Neural crest cell (in vitro differentiated cells): ENCODE results near the gene PRDM16. TPM values are rescaled to one million over a fixed set of nuclear protein-coding genes. Genes with fewer than 3 reads are reported as not detected.

Experiments used
- DNase-seq: peaks from one replicate; pipeline ENCODE4 v3.0.0; 2021; ENCODE audit warnings: low read depth, mixed read lengths, low spot score
- H3K27ac Mint-ChIP-seq: one replicate; pipeline ENCODE4 v1.8.0; 2021; ENCODE audit warnings: mild to moderate bottlenecking, mixed read lengths; ENCODE audit not compliant: unreplicated experiment
- H3K27me3 Mint-ChIP-seq: 2 replicates; pipeline ENCODE4 v1.8.0; 2021; ENCODE audit warnings: low read depth, mild to moderate bottlenecking, mixed read lengths
- H3K36me3 Mint-ChIP-seq: 2 replicates; pipeline ENCODE4 v1.8.0; 2021; ENCODE audit warnings: low read depth, mild to moderate bottlenecking, mixed read lengths
- H3K4me1 Mint-ChIP-seq: 2 replicates; pipeline ENCODE4 v1.8.0; 2021; ENCODE audit warnings: mixed read lengths
- H3K4me3 Mint-ChIP-seq: one replicate; pipeline ENCODE4 v1.8.0; 2021; ENCODE audit warnings: mild to moderate bottlenecking, mixed read lengths
- H3K9me3 Mint-ChIP-seq: 2 replicates; pipeline ENCODE4 v1.8.0; 2021; ENCODE audit warnings: mixed read lengths
- CTCF ChIP-seq: fragments of 200-600 bp; sonication (generic); conservative IDR thresholded peaks from 2 replicates; pipeline ENCODE4 v1.5.0; 2021; ENCODE audit warnings: antibody characterized with exemption, mild to moderate bottlenecking
- total RNA-seq: library from RNA; stranded (reverse); gene quantifications from 2 replicates; pipeline ENCODE4 v1.2.1, GENCODE V29; 2021

Gene PRDM16
- total RNA-seq, 1 donor from 2014 or later: 11.7 TPM

GRCh38 chr1:3211582-3212375 lies 142.8 kb downstream of the PRDM16 start:
- DNase-seq: no peak
- H3K4me3 Mint-ChIP-seq: peak overlapping the region; percentile 2

GRCh38 chr1:3212453-3213355 lies 143.7 kb downstream of the PRDM16 start:
- H3K36me3 Mint-ChIP-seq: no peaks in the 10 kb centered on the region
- H3K4me1 Mint-ChIP-seq: peaks cover 55% of the 10 kb centered on the region
- H3K4me3 Mint-ChIP-seq: no peak overlapping the region

More at GRCh38 chr1:3211582-3212375, 142.8 kb downstream of the PRDM16 start:
- no peaks in the 10 kb centered on the region for H3K36me3 Mint-ChIP-seq
- peak overlapping the region; percentile 84 for H3K27ac Mint-ChIP-seq
- peaks cover 55% of the 10 kb centered on the region for H3K4me1 Mint-ChIP-seq
- no peak for TF ChIP-seq CTCF
- H3K9me3 Mint-ChIP-seq: no peaks in the 10 kb centered on the region
- peaks cover 7% of the 10 kb centered on the region for H3K27me3 Mint-ChIP-seq

GRCh38 chr1:3213730-3214129 lies 144.7 kb downstream of the PRDM16 start:
- TF ChIP-seq CTCF: no peak
- H3K9me3 Mint-ChIP-seq: no peaks in the 10 kb centered on the region
- H3K27me3 Mint-ChIP-seq: peaks cover 11% of the 10 kb centered on the region
- H3K36me3 Mint-ChIP-seq: no peaks in the 10 kb centered on the region
- DNase-seq: no peak
- H3K4me1 Mint-ChIP-seq: peaks cover 64% of the 10 kb centered on the region
- H3K4me3 Mint-ChIP-seq: no peak overlapping the region
- no peak overlapping the region for H3K27ac Mint-ChIP-seq

More at GRCh38 chr1:3212453-3213355, 143.7 kb downstream of the PRDM16 start:
- DNase-seq: no peak
- peaks cover 3% of the 10 kb centered on the region for H3K27me3 Mint-ChIP-seq
- H3K27ac Mint-ChIP-seq: peak overlapping the region; percentile 71
- TF ChIP-seq CTCF: no peak
- H3K9me3 Mint-ChIP-seq: no peaks in the 10 kb centered on the region

- H3K27ac Mint-ChIP-seq: peak overlapping the region; percentile 96
- no peaks in the 10 kb centered on the region for H3K9me3 Mint-ChIP-seq
- H3K36me3 Mint-ChIP-seq: no peaks in the 10 kb centered on the region
- no peak for TF ChIP-seq CTCF
- H3K4me1 Mint-ChIP-seq: peaks cover 80% of the 10 kb centered on the region
- H3K4me3 Mint-ChIP-seq: peak overlapping the region; percentile 75
- H3K27me3 Mint-ChIP-seq: peaks cover 16% of the 10 kb centered on the region
- DNase-seq: peak; percentile 60
Measured at GRCh38 chr1:3215198-3216014, 146.4 kb downstream of the PRDM16 start.

- peaks cover 83% of the 10 kb centered on the region for H3K4me1 Mint-ChIP-seq
- H3K27ac Mint-ChIP-seq: peak overlapping the region; percentile 96
- H3K36me3 Mint-ChIP-seq: no peaks in the 10 kb centered on the region
- DNase-seq: no peak
- H3K27me3 Mint-ChIP-seq: peaks cover 15% of the 10 kb centered on the region
- H3K9me3 Mint-ChIP-seq: no peaks in the 10 kb centered on the region
- TF ChIP-seq CTCF: no peak
- H3K4me3 Mint-ChIP-seq: peak overlapping the region; percentile 75
Measured at GRCh38 chr1:3216015-3216391, 147.0 kb downstream of the PRDM16 start.
